H1 (cell line): Measurements from ENCODE around the gene VPS13D. TPM values are rescaled to one million over a fixed set of nuclear protein-coding genes. Genes with fewer than 3 reads are reported as not detected.

Experiments used
- CTCF ChIP-seq, 3 experiments: IDR thresholded peaks; 1 replicate in 2 of 3; 2 replicates in 1 of 3; pipeline versions ENCODE4 v1.5.1 to v1.6.1; 2011; ENCODE audit warnings: low read length in 3 of 3, mild to moderate bottlenecking in 3 of 3, inconsistent platforms in 2 of 3, low read depth in 1 of 3, moderate library complexity in 1 of 3; ENCODE audit not compliant: insufficient read depth in 1 of 3; ENCODE audit errors: control extremely low read depth in 1 of 3
- RAD21 ChIP-seq, 2 experiments: IDR thresholded peaks in 1 of 2; conservative IDR thresholded peaks in 1 of 2; 2 replicates each; pipeline ENCODE4 v1.6.1; 2011; ENCODE audit warnings: low read depth in 2 of 2, low read length in 2 of 2, improper control_type of control experiment in 1 of 2, inconsistent platforms in 1 of 2, mild to moderate bottlenecking in 1 of 2, moderate library complexity in 1 of 2
- RFX5 ChIP-seq: IDR thresholded peaks from 2 replicates; pipeline ENCODE4 v1.6.1; 2011; ENCODE audit warnings: low read depth, low read length, improper control_type of control experiment, borderline replicate concordance
- polyA plus RNA-seq, 7 experiments: library from polyadenylated mRNA; depleted of rRNA in 3 of 7; stranded (reverse) in 5 of 7; unstranded in 2 of 7; fragments of >200 nt in 5 of 7; fragments of 200-250 nt in 2 of 7; gene quantifications; 1 replicate in 5 of 7; 2 replicates in 1 of 7; 4 replicates in 1 of 7; pipeline versions ENCODE4 v1.2.1 to v1.2.3, GENCODE V29; 2011 to 2013; ENCODE audit warnings: missing spikeins in 2 of 7, mixed read lengths in 2 of 7
- total RNA-seq: library from RNA; stranded (reverse); fragmentation: NEBNext Ultra II Directional; extraction: Animal tissue kit (Norgen Biotek cat#: 25700); gene quantifications from 2 replicates; pipeline ENCODE4 v1.2.1, GENCODE V29; 2021

VPS13D gene
- total and polyA plus RNA-seq, 2 of the 8 experiments (the other 6 are each of a cell fraction or from before 2014, with no cell fraction given) = 10.9 to 31.2 TPM

- no peak for TF ChIP-seq CTCF (IDR thresholded peaks at IDR 0.05; ENCODE audit: control extremely low read depth in 1 of 3, insufficient read depth in 1 of 3, low read depth in 1 of 3, low read length in 3 of 3)
- no peak for TF ChIP-seq RFX5
- no peak for TF ChIP-seq RAD21 (IDR thresholded peaks at IDR 0.05 in 1 of 2, conservative IDR thresholded peaks at IDR 0.05 in 1 of 2; ENCODE audit: low read depth in 2 of 2, low read length in 2 of 2)
These were observed 47.3 kb upstream of the VPS13D start (continued) for GRCh38 chr1:12182410-12182984.
